ENCODE data around the gene FAM163B.

Gene FAM163B

DNA sequence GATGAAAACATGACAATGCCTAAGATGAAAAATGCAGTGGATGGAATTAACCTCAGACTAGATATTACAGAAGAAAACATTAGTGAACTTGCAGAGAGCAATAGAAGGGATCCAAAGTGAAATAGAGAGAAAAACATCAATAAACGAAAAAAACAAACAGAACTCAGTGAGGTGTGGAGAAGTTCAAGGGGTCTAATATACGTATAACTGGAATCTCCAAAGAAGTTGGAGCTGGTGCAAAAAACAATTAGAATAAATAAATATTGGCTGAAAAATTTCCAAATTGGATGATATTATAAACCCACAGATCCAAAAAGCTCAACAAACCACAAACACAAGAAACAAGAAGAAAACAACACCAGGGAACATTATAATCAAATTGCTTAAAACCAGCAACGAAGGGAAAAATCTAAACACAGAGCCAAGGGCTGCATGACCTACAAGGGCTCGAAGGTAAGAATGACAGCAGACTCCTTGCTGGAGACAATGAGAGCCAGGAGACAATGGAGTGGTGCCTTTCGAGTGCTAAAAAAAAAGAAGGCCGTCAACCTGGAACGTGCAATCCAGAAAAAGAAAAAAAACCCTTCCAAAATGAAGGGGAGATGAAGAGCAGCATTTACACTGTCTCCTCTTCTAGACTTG, 11.8 kb downstream of the FAM163B start:
- Histone ChIP-seq H3K4me3 (ENCODE audit: low read length) (no peak overlapping the region), H3K36me3 (ENCODE audit: insufficient read depth, low read length) (no peaks in the 10 kb centered on the region), H3K9me3 (ENCODE audit: low read length) (peaks cover 4% of the 10 kb centered on the region), H3K27me3 (ENCODE audit: insufficient read depth, low read length) (peaks cover 15% of the 10 kb centered on the region), H2AFZ (ENCODE audit: low read depth, low read length) (no peak overlapping the region), H3K4me1 (ENCODE audit: insufficient read depth, low read length) (no peaks in the 10 kb centered on the region)

- peaks cover 4% of the 10 kb centered on the region for H3K9me3 ChIP-seq (ENCODE audit: low read length)
- no peaks in the 10 kb centered on the region for H3K36me3 ChIP-seq (ENCODE audit: insufficient read depth, low read length)
- H2AFZ ChIP-seq (ENCODE audit: low read depth, low read length), result no peak overlapping the region
- no peak overlapping the region for H3K4me3 ChIP-seq (ENCODE audit: low read length)
- no peaks in the 10 kb centered on the region for H3K4me1 ChIP-seq (ENCODE audit: insufficient read depth, low read length)
- H3K27me3 ChIP-seq (ENCODE audit: insufficient read depth, low read length), result peaks cover 19% of the 10 kb centered on the region
Observed at GRCh38 chr9:133595910-133596309, 13.3 kb downstream of the FAM163B start.

DNA sequence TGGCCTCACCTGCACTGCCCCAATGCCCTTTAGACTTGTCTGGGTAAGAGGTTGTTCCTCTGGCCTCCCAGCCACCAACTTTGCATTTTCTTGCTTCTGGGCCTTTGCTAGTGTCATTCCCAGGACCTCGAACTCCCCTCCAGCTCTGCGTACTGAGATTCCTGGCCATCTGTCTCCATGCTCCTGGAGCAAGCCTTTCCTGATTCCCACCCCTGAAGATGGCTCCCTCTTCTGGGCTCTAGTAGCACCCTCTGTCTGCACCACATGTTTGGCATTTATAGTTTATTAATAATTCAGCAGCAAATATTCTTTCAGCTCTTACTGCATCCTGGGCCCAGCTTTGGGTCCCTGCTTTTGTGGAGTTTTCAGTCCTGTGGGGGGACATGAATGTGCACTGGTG, 14.9 kb downstream of the FAM163B start:
- H3K4me3 ChIP-seq (ENCODE audit: low read length), result no peak overlapping the region
- H3K36me3 ChIP-seq (ENCODE audit: insufficient read depth, low read length), result no peaks in the 10 kb centered on the region
- H3K27me3 ChIP-seq (ENCODE audit: insufficient read depth, low read length), result peaks cover 19% of the 10 kb centered on the region
- H2AFZ ChIP-seq (ENCODE audit: low read depth, low read length), result no peak overlapping the region
- peaks cover 4% of the 10 kb centered on the region for H3K9me3 ChIP-seq (ENCODE audit: low read length)
- H3K4me1 ChIP-seq (ENCODE audit: insufficient read depth, low read length), result no peaks in the 10 kb centered on the region

DNA sequence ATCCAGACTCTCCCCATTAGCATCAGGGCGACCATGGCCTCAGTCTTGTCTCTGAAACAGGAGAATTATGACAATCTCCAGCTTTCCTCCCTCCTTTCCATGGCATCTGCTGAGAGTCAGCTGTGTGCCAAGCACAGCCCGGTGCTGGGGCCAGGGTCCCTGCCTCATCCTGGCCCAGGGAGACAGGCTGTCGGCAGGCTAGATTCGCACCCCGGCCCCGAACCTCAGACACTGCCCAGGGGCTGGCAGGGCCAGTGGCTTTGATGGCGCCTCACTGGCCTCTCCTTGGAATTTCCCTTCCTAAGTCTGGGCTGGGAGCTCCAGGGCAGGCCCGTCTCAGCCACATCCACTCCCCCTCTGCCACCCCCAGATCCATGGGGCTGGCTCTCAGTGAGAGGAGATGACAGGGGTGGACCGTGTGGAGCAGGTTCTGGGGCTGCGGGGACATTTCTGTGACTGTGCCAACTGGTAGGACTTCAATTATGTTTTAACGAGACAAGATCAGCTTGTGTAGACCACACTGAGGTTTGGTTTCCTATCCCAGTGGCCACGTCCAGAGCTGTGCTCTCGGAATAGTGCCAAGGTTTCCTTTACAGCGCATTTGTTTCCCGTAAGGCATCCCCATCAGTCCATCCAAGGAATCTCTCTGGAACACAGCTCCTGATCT, 15.5 kb downstream of the FAM163B start:
- Histone ChIP-seq H3K4me3 (ENCODE audit: low read length) (no peak overlapping the region), H3K36me3 (ENCODE audit: insufficient read depth, low read length) (no peaks in the 10 kb centered on the region), H3K27me3 (ENCODE audit: insufficient read depth, low read length) (peaks cover 19% of the 10 kb centered on the region), H3K9me3 (ENCODE audit: low read length) (peaks cover 4% of the 10 kb centered on the region), H3K4me1 (ENCODE audit: insufficient read depth, low read length) (no peaks in the 10 kb centered on the region), H2AFZ (ENCODE audit: low read depth, low read length) (no peak overlapping the region)

- Histone ChIP-seq H3K9me3 (ENCODE audit: low read length) (peaks cover 6% of the 10 kb centered on the region), H2AFZ (ENCODE audit: low read depth, low read length) (no peak overlapping the region), H3K4me1 (ENCODE audit: insufficient read depth, low read length) (no peaks in the 10 kb centered on the region), H3K36me3 (ENCODE audit: insufficient read depth, low read length) (no peaks in the 10 kb centered on the region), H3K4me3 (ENCODE audit: low read length) (no peak overlapping the region), H3K27me3 (ENCODE audit: insufficient read depth, low read length) (peaks cover 19% of the 10 kb centered on the region)
Observed at GRCh38 chr9:133592731-133593409, 16.3 kb downstream of the FAM163B start.

GRCh38 chr9:133591985-133592384, 17.2 kb downstream of the FAM163B start:
- peaks cover 4% of the 10 kb centered on the region for H3K9me3 ChIP-seq (ENCODE audit: low read length)
- H3K4me3 ChIP-seq (ENCODE audit: low read length), result no peak overlapping the region
- peaks cover 19% of the 10 kb centered on the region for H3K27me3 ChIP-seq (ENCODE audit: insufficient read depth, low read length)
- H3K4me1 ChIP-seq (ENCODE audit: insufficient read depth, low read length), result no peaks in the 10 kb centered on the region
- H3K36me3 ChIP-seq (ENCODE audit: insufficient read depth, low read length), result no peaks in the 10 kb centered on the region
- no peak overlapping the region for H2AFZ ChIP-seq (ENCODE audit: low read depth, low read length)

DNA sequence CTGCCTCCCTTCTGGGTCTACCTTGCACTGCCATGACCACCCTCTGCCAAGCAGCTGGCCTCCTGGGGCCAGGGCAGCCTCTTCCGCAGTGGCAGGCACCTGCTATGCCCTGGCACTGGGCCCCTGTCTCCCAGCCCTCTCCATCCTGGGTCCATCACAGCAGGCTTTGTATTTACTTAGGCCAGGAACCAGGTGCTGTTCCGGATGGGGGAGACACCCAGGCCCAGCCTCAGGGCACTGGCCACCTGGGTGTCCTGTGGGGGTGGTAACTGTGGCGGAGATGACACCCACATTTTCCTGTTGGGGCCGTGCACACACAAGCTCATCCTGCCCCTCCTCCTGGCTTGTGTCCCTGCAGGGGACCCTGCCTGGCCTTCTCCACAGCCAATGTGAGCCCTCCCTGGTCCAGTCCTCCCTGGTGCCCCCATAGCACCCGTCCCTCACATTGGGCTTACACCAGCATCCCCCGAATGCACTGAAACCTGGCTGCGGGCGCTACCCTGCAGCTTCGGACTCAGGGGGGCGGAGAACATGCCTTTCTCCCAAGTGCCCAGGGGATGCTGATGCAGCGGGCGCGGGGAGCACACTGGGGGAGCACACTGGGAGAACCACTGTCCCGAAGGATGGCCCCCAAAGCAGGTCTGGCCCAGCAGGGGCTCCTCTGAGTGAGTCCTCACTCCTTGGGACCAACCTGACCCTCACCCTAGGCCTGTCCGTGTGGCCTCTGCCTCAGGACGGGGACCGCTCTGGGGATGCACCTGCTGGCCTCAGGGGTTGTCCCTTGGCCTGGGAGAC, 17.9 kb downstream of the FAM163B start:
- H3K27me3 ChIP-seq (ENCODE audit: insufficient read depth, low read length), result peaks cover 24% of the 10 kb centered on the region
- peaks cover 2% of the 10 kb centered on the region for H3K9me3 ChIP-seq (ENCODE audit: low read length)
- no peaks in the 10 kb centered on the region for H3K36me3 ChIP-seq (ENCODE audit: insufficient read depth, low read length)
- H3K4me3 ChIP-seq (ENCODE audit: low read length), result no peak overlapping the region
- no peak overlapping the region for H2AFZ ChIP-seq (ENCODE audit: low read depth, low read length)
- no peaks in the 10 kb centered on the region for H3K4me1 ChIP-seq (ENCODE audit: insufficient read depth, low read length)

DNA sequence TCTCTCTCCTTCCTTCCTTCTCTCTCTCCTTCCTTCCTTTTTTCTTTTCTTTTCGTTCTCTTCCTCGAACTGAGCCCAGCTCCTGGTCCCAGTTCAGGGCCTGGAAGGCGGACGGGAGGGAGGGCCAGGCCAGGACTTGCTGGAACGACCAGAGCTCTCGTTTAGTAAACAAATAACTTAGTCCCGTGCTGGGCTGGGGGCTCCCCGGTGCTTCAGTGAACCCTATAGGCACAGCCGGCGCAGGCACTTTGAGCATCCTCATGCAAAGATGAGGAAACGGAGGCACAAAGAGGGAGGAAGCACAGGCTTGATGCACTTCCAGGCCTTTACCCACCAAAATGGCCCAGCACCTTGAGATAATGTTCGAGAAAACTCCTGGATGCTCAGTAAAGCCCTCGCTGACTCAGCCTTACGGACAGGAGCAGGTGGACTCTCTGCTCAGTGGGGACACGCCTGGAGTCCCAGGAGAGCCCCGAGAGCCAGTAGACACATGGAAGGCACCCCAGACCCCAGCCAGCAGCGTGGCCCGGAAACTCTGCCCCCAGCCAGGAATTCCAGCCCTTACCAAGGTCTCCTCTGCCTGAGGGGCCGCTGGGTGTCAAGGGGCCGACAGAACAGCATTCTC, 18.8 kb downstream of the FAM163B start:
- peaks cover 3% of the 10 kb centered on the region for H3K4me1 ChIP-seq (ENCODE audit: insufficient read depth, low read length)

GRCh38 chr9:133589454-133590227, 19.5 kb downstream of the FAM163B start:
- H3K9me3 ChIP-seq (ENCODE audit: low read length), result peaks cover 2% of the 10 kb centered on the region
- no peaks in the 10 kb centered on the region for H3K36me3 ChIP-seq (ENCODE audit: insufficient read depth, low read length)
- no peak overlapping the region for H2AFZ ChIP-seq (ENCODE audit: low read depth, low read length)
- no peak overlapping the region for H3K4me3 ChIP-seq (ENCODE audit: low read length)
- H3K27me3 ChIP-seq (ENCODE audit: insufficient read depth, low read length), result peaks cover 40% of the 10 kb centered on the region
- H3K4me1 ChIP-seq (ENCODE audit: insufficient read depth, low read length), result peaks cover 8% of the 10 kb centered on the region

More for the DNA sequence above, 18.8 kb downstream of the FAM163B start:
- no peak overlapping the region for H2AFZ ChIP-seq (ENCODE audit: low read depth, low read length)
- no peaks in the 10 kb centered on the region for H3K36me3 ChIP-seq (ENCODE audit: insufficient read depth, low read length)
- no peak overlapping the region for H3K4me3 ChIP-seq (ENCODE audit: low read length)
- H3K27me3 ChIP-seq (ENCODE audit: insufficient read depth, low read length), result peaks cover 34% of the 10 kb centered on the region
- H3K9me3 ChIP-seq (ENCODE audit: low read length), result peaks cover 2% of the 10 kb centered on the region

GRCh38 chr9:133587466-133587865, 21.7 kb downstream of the FAM163B start:
- no peak overlapping the region for H3K4me3 ChIP-seq (ENCODE audit: low read length)
- H3K4me1 ChIP-seq (ENCODE audit: insufficient read depth, low read length), result peaks cover 8% of the 10 kb centered on the region
- H3K27me3 ChIP-seq (ENCODE audit: insufficient read depth, low read length), result peaks cover 44% of the 10 kb centered on the region
- peaks cover 2% of the 10 kb centered on the region for H3K9me3 ChIP-seq (ENCODE audit: low read length)
- H3K36me3 ChIP-seq (ENCODE audit: insufficient read depth, low read length), result no peaks in the 10 kb centered on the region
- no peak overlapping the region for H2AFZ ChIP-seq (ENCODE audit: low read depth, low read length)

DNA sequence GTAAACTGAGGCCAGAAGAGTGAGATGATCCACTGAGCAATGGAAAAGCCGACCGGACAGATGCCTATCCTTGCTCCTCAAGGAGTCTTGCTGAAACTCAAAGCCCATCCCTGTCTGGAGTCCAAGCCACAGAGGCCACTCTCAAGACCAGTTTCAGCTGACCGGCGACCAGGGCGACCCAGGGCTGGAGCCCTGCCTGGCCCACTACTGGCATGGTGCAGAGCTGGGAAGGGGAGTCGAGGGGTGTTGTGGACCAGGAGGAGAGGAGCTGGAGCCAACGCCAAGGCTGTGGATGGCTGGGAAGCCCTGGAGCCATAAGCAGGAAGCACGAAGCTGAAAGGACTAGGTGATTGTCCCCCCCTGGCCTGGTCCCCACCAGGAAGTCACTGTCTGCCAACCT, 22.1 kb downstream of the FAM163B start:
- H3K4me3 ChIP-seq (ENCODE audit: low read length), result no peak overlapping the region
- no peak overlapping the region for H2AFZ ChIP-seq (ENCODE audit: low read depth, low read length)
- H3K9me3 ChIP-seq (ENCODE audit: low read length), result peaks cover 2% of the 10 kb centered on the region
- H3K27me3 ChIP-seq (ENCODE audit: insufficient read depth, low read length), result peaks cover 42% of the 10 kb centered on the region
- H3K36me3 ChIP-seq (ENCODE audit: insufficient read depth, low read length), result no peaks in the 10 kb centered on the region
- H3K4me1 ChIP-seq (ENCODE audit: insufficient read depth, low read length), result peaks cover 9% of the 10 kb centered on the region

Data from neuron (in vitro differentiated cells).